Measurements from ENCODE around the gene COL24A1. TPM values are rescaled to one million over a fixed set of nuclear protein-coding genes. Genes with fewer than 3 reads are reported as not detected.

Gene COL24A1
- total and polyA plus RNA-seq, 2 donors (not counting 3 experiments of a cell fraction or from before 2014, with no cell fraction given) = 0.03 TPM; not detected in 1

GRCh38 chr1:86194491-86195034 lies 38.0 kb upstream of the COL24A1 start:
- H3K4me2 ChIP-seq (ENCODE audit: insufficient read depth, low read length) = no peak overlapping the region
- dilution Hi-C loops (cut with MboI; ENCODE audit: extremely low pct_ligation_motif_present, low sequenced_read_pairs) (no loop called here), intact Hi-C loops (cut with micrococcal nuclease) (no loop called here)
- DNase-seq (ENCODE audit: low read depth, low spot score) = no peak
- no peaks in the 10 kb centered on the region for H4K20me1 ChIP-seq (replicated peaks; ENCODE audit: control insufficient read depth, extremely low read depth, insufficient read depth, low read length)
- ChIA-PET CTCF (no interaction called here), POLR2A (interaction anchor here (0.7 kb wide), 1 partner anchor 15 kb away, joined by 3 read pairs; no protein-coding TSS in a partner anchor)
- FAIRE-seq = no peak
- H3K27ac ChIP-seq (ENCODE audit: insufficient read depth, low read depth, low read length) = no peak overlapping the region
- H3K4me3 ChIP-seq (replicated peaks in 1 of 3; ENCODE audit: insufficient read depth in 1 of 3, low read depth in 1 of 3, low read length in 3 of 3) = no peak overlapping the region
- no peaks in the 10 kb centered on the region for H3K36me3 ChIP-seq (ENCODE audit: control insufficient read depth in 2 of 2, extremely low read depth in 1 of 2, insufficient read depth in 2 of 2, low read length in 2 of 2)
- no peaks in the 10 kb centered on the region for H3K9me1 ChIP-seq (replicated peaks; ENCODE audit: control insufficient read depth, extremely low read depth, insufficient read depth, low read length)
- BruUV-seq (replicated peaks) = no TSS peak
- TF ChIP-seq GATA2 (IDR thresholded peaks at IDR 0.05; ENCODE audit: insufficient read depth, insufficient read length, low read depth, low read length) (no peak), MAX (IDR thresholded peaks at IDR 0.05; ENCODE audit: insufficient read depth, insufficient read length) (no peak), EZH2 (IDR thresholded peaks at IDR 0.05; ENCODE audit: borderline replicate concordance, low read depth, low read length, severe bottlenecking) (no peak), JUN (IDR thresholded peaks at IDR 0.05; ENCODE audit: borderline replicate concordance, insufficient read depth, insufficient read length, low read depth) (no peak), MYC (IDR thresholded peaks at IDR 0.05; ENCODE audit: low read depth, low read length) (no peak), POLR2AphosphoS5 (IDR thresholded peaks at IDR 0.05; ENCODE audit: insufficient read depth, low read depth, low read length) (no peak), POLR2A (IDR thresholded peaks at IDR 0.05; ENCODE audit: low read depth, low read length) (no peak)
- H3K79me2 ChIP-seq (ENCODE audit: control insufficient read depth, insufficient read depth, low read length) = no peaks in the 10 kb centered on the region
- H3K9ac ChIP-seq (replicated peaks; ENCODE audit: extremely low read depth, insufficient read depth, low read length) = no peak overlapping the region
- H3K27me3 ChIP-seq (ENCODE audit: control insufficient read depth in 2 of 2, insufficient read depth in 2 of 2, low read length in 2 of 2) = peaks cover 3 to 5% of the 10 kb centered on the region in 2 experiments
- H3K4me1 ChIP-seq (ENCODE audit: control insufficient read depth, extremely low read depth, insufficient read depth, low read length) = no peaks in the 10 kb centered on the region
- H2AFZ ChIP-seq (ENCODE audit: low read depth, low read length) = no peak overlapping the region
- H3K9me3 ChIP-seq (replicated peaks; ENCODE audit: control insufficient read depth, insufficient read depth, low read length) = no peaks in the 10 kb centered on the region

GRCh38 chr1:86192417-86192816 lies 35.8 kb upstream of the COL24A1 start:
- ChIA-PET CTCF (no interaction called here), POLR2A (no interaction called here)
- Histone ChIP-seq H2AFZ (ENCODE audit: low read depth, low read length) (no peak overlapping the region), H4K20me1 (replicated peaks; ENCODE audit: control insufficient read depth, extremely low read depth, insufficient read depth, low read length) (no peaks in the 10 kb centered on the region), H3K79me2 (ENCODE audit: control insufficient read depth, insufficient read depth, low read length) (no peaks in the 10 kb centered on the region), H3K9me3 (replicated peaks; ENCODE audit: control insufficient read depth, insufficient read depth, low read length) (no peaks in the 10 kb centered on the region), H3K36me3 (ENCODE audit: control insufficient read depth in 2 of 2, extremely low read depth in 1 of 2, insufficient read depth in 2 of 2, low read length in 2 of 2) (no peaks in the 10 kb centered on the region), H3K4me1 (ENCODE audit: control insufficient read depth, extremely low read depth, insufficient read depth, low read length) (no peaks in the 10 kb centered on the region), H3K9me1 (replicated peaks; ENCODE audit: control insufficient read depth, extremely low read depth, insufficient read depth, low read length) (no peaks in the 10 kb centered on the region), H3K27me3 (ENCODE audit: control insufficient read depth in 2 of 2, insufficient read depth in 2 of 2, low read length in 2 of 2) (peaks cover 3 to 5% of the 10 kb centered on the region in 2 experiments), H3K4me2 (ENCODE audit: insufficient read depth, low read length) (no peak overlapping the region), H3K9ac (replicated peaks; ENCODE audit: extremely low read depth, insufficient read depth, low read length) (no peak overlapping the region), H3K27ac (ENCODE audit: insufficient read depth, low read depth, low read length) (no peak overlapping the region), H3K4me3 (replicated peaks in 1 of 3; ENCODE audit: insufficient read depth in 1 of 3, low read depth in 1 of 3, low read length in 3 of 3) (no peak overlapping the region)
- FAIRE-seq = no peak
- dilution Hi-C loops (cut with MboI; ENCODE audit: extremely low pct_ligation_motif_present, low sequenced_read_pairs) (no loop called here), intact Hi-C loops (cut with micrococcal nuclease) (no loop called here)
- TF ChIP-seq GATA2 (IDR thresholded peaks at IDR 0.05; ENCODE audit: insufficient read depth, insufficient read length, low read depth, low read length) (no peak), FOS (IDR thresholded peaks at IDR 0.05; ENCODE audit: borderline replicate concordance, insufficient read depth, low read length) (no peak), EZH2 (IDR thresholded peaks at IDR 0.05; ENCODE audit: borderline replicate concordance, low read depth, low read length, severe bottlenecking) (no peak), CTCF (IDR thresholded peaks at IDR 0.05; ENCODE audit: extremely low read depth in 1 of 2, insufficient read depth in 1 of 2, low read depth in 1 of 2, low read length in 2 of 2) (no peak), POLR2A (IDR thresholded peaks at IDR 0.05; ENCODE audit: low read depth, low read length) (no peak), POLR2AphosphoS5 (IDR thresholded peaks at IDR 0.05; ENCODE audit: insufficient read depth, low read depth, low read length) (no peak), JUN (IDR thresholded peaks at IDR 0.05; ENCODE audit: borderline replicate concordance, insufficient read depth, insufficient read length, low read depth) (no peak), MAX (IDR thresholded peaks at IDR 0.05; ENCODE audit: insufficient read depth, insufficient read length) (no peak), MYC (IDR thresholded peaks at IDR 0.05; ENCODE audit: low read depth, low read length) (no peak)
- no peak for DNase-seq (ENCODE audit: low read depth, low spot score)
- BruUV-seq (replicated peaks) = no TSS peak

Data from endothelial cell of umbilical vein (primary cell).